ENCODE results near the gene PRIMPOL. TPM values are rescaled to one million over a fixed set of nuclear protein-coding genes. Genes with fewer than 3 reads are reported as not detected.

The PRIMPOL gene
- total RNA-seq, 1 experiment from 2014 or later, result 7.9 TPM

DNA sequence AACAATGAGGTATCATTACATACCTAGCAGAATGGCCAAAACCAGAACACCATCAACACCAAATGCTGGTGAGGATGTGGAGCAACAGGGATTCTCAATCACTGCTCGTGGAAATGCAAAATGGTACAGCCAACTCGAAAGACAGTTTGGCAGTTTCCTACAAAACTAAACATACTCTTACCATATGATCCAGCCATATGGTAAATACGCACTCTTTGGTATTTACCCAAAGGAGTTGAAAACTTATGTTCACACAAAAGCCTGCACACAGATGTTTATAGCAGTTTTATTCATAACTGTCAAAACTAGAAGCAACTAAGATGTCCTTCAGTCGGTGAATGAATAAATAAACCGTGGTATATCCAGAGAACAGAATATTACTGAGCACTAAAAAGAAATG, 8.1 kb upstream of the PRIMPOL start:
- Histone ChIP-seq H3K9me3 (no peaks in the 10 kb centered on the region), H3K36me3 (ENCODE audit: control insufficient read depth, insufficient read depth, low read length) (no peaks in the 10 kb centered on the region), H3K27me3 (replicated peaks; ENCODE audit: control insufficient read depth, insufficient read depth, low read length) (no peaks in the 10 kb centered on the region), H3K4me1 (0 out of 2 replicates have a peak, but pooled peaks cover 2% of the 10 kb centered on the region), H3K4me3 (ENCODE audit: low read depth, low read length) (no peak overlapping the region)
- TF ChIP-seq, protein P1, sequence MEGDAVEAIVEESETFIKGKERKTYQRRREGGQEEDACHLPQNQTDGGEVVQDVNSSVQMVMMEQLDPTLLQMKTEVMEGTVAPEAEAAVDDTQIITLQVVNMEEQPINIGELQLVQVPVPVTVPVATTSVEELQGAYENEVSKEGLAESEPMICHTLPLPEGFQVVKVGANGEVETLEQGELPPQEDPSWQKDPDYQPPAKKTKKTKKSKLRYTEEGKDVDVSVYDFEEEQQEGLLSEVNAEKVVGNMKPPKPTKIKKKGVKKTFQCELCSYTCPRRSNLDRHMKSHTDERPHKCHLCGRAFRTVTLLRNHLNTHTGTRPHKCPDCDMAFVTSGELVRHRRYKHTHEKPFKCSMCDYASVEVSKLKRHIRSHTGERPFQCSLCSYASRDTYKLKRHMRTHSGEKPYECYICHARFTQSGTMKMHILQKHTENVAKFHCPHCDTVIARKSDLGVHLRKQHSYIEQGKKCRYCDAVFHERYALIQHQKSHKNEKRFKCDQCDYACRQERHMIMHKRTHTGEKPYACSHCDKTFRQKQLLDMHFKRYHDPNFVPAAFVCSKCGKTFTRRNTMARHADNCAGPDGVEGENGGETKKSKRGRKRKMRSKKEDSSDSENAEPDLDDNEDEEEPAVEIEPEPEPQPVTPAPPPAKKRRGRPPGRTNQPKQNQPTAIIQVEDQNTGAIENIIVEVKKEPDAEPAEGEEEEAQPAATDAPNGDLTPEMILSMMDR (IDR thresholded peaks at IDR 0.05; ENCODE audit: insufficient read depth in 1 of 2, low read depth in 1 of 2, low read length in 1 of 2, severe bottlenecking in 1 of 2, unreplicated experiment in 1 of 2), result no peak
- Mint-ChIP-seq H3K27me3 (ENCODE audit: insufficient read depth, unreplicated experiment) (no peaks in the 10 kb centered on the region), H3K27ac (ENCODE audit: unreplicated experiment) (no peak overlapping the region), H3K36me3 (ENCODE audit: insufficient read depth, unreplicated experiment) (peaks cover 30% of the 10 kb centered on the region), H3K4me3 (ENCODE audit: unreplicated experiment) (no peak overlapping the region), H3K4me1 (ENCODE audit: low read depth, unreplicated experiment) (no peaks in the 10 kb centered on the region), H3K9me3 (ENCODE audit: unreplicated experiment) (no peaks in the 10 kb centered on the region)
- DNase-seq, result no peak
- ChIA-PET POLR2A (no interaction called here), CTCF (no interaction called here)
- BruUV-seq (replicated peaks), result no TSS peak
- intact Hi-C loops (cut with micrococcal nuclease; ENCODE audit: unreplicated experiment), result loop anchor here (10.0 kb wide), 1 partner anchor 167 kb away; the partner anchor contains the start of gene IRF2

DNA sequence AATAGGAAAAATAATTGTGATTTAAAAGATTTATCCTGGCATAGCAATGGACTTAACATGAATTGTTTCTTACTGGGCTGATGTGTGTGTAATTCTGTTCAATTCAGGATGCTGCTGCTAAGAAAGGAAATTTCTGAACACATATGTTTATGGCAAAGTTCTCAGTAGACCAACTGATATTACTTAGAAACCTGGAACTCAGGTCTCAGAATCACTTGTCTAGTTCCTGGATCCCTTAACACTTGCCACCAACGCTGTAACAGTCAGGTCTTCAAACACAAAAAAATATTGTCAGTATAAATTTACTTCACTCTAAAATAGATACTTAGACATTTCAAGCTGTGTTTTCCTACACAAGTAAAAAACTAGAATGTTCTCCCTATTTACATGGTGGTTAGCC, 5.8 kb upstream of the PRIMPOL start:
- CTCF ChIA-PET, result no interaction called here
- intact Hi-C loops (cut with micrococcal nuclease; ENCODE audit: unreplicated experiment), result loop anchor here (10.0 kb wide), 1 partner anchor 169 kb away; the partner anchor contains the start of gene IRF2
- Histone ChIP-seq H3K9me3 (no peaks in the 10 kb centered on the region), H3K36me3 (ENCODE audit: control insufficient read depth, insufficient read depth, low read length) (no peaks in the 10 kb centered on the region), H3K4me3 (ENCODE audit: low read depth, low read length) (no peak overlapping the region), H3K27me3 (replicated peaks; ENCODE audit: control insufficient read depth, insufficient read depth, low read length) (no peaks in the 10 kb centered on the region), H3K4me1 (peaks cover 10% of the 10 kb centered on the region)
- BruUV-seq (replicated peaks), result no TSS peak
- H3K27ac Mint-ChIP-seq (ENCODE audit: unreplicated experiment), result no peak overlapping the region
- H3K4me1 Mint-ChIP-seq (ENCODE audit: low read depth, unreplicated experiment), result peaks cover 6% of the 10 kb centered on the region
- TF ChIP-seq, protein P1 (IDR thresholded peaks at IDR 0.05; ENCODE audit: insufficient read depth in 1 of 2, low read depth in 1 of 2, low read length in 1 of 2, severe bottlenecking in 1 of 2, unreplicated experiment in 1 of 2), result no peak
- H3K27me3 Mint-ChIP-seq (ENCODE audit: insufficient read depth, unreplicated experiment), result no peaks in the 10 kb centered on the region
- H3K9me3 Mint-ChIP-seq (ENCODE audit: unreplicated experiment), result no peaks in the 10 kb centered on the region
- peaks cover 18% of the 10 kb centered on the region for H3K36me3 Mint-ChIP-seq (ENCODE audit: insufficient read depth, unreplicated experiment)
- no peak for DNase-seq
- POLR2A ChIA-PET, result no interaction called here
- no peak overlapping the region for H3K4me3 Mint-ChIP-seq (ENCODE audit: unreplicated experiment)

DNA sequence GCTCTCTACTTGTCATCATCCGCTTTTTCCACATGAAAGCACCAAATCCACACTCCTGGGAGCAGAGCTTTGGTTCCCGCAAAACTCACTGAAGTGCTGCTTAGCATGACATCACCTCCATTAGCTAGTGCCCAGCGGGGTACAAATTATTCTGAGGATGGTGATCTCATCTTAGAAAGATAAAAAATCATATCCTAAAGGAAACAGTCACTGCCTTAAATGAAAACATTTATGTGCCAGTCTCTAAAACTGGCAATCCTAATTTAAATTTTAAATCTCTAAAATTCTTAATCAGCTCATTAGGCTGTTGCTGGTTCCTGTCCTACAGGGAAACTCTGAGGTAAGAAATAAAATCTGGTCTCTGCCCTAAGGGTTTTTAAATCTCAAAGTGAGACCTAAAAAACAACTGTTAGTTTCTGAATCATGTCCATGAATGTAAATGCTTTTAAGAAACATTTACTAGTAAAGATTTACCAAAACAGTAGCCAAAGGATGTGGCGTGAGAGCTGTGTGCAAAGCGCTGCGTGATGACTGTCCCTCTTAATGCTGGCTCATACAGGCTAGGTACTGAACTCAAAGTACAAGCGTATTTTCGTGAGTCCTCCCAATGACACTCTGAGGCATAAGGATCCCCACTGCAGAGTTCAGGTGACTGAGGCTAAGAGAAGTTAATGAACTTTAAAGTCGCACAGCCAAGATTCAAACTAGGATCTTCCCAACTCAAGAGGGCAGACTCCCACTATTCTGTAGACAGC, 4.8 kb upstream of the PRIMPOL start:
- TF ChIP-seq, protein P1 (IDR thresholded peaks at IDR 0.05; ENCODE audit: insufficient read depth in 1 of 2, low read depth in 1 of 2, low read length in 1 of 2, severe bottlenecking in 1 of 2, unreplicated experiment in 1 of 2), result no peak
- DNase-seq, result no peak
- Mint-ChIP-seq H3K4me1 (ENCODE audit: low read depth, unreplicated experiment) (peaks cover 6% of the 10 kb centered on the region), H3K27me3 (ENCODE audit: insufficient read depth, unreplicated experiment) (no peaks in the 10 kb centered on the region), H3K27ac (ENCODE audit: unreplicated experiment) (no peak overlapping the region), H3K36me3 (ENCODE audit: insufficient read depth, unreplicated experiment) (peaks cover 15% of the 10 kb centered on the region), H3K9me3 (ENCODE audit: unreplicated experiment) (no peaks in the 10 kb centered on the region), H3K4me3 (ENCODE audit: unreplicated experiment) (no peak overlapping the region)
- intact Hi-C loops (cut with micrococcal nuclease; ENCODE audit: unreplicated experiment), result loop anchor here (5.0 to 10.0 kb wide), 3 partner anchors 88 to 170 kb away; partner anchors contain the start of genes CENPU and IRF2
- H3K9me3 ChIP-seq, result no peaks in the 10 kb centered on the region
- no TSS peak for BruUV-seq (replicated peaks)
- ChIA-PET POLR2A (no interaction called here), CTCF (no interaction called here)
- H3K4me1 ChIP-seq, result peaks cover 10% of the 10 kb centered on the region
- no peaks in the 10 kb centered on the region for H3K36me3 ChIP-seq (ENCODE audit: control insufficient read depth, insufficient read depth, low read length)
- H3K4me3 ChIP-seq (ENCODE audit: low read depth, low read length), result no peak overlapping the region
- H3K27me3 ChIP-seq (replicated peaks; ENCODE audit: control insufficient read depth, insufficient read depth, low read length), result no peaks in the 10 kb centered on the region
